ENCODE measurements around the gene CPEB4.

The CPEB4 gene

DNA sequence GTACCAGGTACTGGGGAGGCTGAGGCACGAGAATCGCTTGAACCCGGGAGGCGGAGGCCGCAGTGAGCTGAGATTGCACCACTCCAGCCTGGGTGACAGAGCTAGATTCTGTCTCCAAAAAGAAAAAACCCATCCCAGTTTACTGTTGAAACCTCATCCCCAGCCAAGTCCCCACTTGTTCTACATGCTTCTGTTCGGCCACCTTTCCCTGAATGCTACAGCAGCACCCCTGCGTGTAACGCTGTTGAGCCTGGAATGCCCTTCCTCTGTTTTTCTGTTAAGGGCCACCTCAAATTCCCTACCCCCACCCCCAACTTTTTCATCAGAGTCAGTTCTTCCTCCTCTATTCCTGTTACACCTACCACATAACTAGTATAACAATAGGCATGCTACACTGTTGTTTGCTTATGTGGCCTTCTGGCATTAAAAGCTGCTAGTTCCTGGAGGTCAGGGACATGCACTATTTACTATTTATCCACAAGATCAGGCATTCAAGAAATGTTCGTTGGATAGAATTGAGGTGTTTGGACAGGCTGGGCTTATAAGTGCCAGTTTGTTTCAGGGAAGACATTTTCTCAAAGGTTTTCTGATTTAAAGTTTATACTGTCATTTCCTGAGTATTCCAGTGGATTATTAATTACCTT, 53.7 kb downstream of the CPEB4 start:
- no peak for DNase-seq (ENCODE audit: low read depth, low spot score)

DNA sequence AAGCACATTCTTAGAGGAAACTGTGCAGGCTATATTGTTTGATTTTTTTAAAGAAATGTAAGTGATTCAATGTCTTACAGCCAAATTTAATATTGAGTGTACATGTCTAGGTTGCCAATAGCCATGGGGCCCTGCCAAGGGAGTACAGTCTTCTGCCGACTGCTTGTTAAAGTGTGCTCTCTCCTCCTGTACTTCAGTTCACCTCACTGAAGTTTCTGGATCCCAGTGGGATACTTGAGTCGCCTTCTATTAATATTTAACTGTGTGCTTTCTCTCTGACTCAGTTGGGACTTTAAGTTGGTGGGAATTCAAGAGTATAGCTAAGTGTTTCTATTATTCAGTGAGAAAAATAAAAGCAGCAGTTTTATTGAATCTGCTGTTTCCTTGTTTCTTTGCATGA, 56.4 kb downstream of the CPEB4 start:
- DNase-seq (ENCODE audit: low read depth, low spot score) = no peak

DNA sequence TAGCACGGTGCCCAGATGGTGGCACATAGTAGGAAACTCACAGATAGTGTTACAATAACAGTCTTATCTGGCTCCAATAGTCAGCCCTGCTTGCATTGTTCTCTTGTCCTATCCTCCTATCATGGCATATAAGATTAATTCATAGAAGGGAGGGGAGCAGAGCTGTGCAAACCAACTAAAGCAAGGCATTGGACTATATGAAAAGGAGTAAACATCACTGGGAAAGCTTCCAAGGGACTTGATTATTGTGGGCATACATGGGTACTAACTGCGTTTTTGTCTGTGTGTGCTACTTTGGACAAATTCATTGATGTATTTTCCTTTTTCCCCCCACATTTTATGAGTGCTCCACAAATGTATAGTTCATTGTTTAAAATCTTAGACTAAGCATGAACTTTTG, 57.0 kb downstream of the CPEB4 start:
- no peak for DNase-seq (ENCODE audit: low read depth, low spot score)

DNA sequence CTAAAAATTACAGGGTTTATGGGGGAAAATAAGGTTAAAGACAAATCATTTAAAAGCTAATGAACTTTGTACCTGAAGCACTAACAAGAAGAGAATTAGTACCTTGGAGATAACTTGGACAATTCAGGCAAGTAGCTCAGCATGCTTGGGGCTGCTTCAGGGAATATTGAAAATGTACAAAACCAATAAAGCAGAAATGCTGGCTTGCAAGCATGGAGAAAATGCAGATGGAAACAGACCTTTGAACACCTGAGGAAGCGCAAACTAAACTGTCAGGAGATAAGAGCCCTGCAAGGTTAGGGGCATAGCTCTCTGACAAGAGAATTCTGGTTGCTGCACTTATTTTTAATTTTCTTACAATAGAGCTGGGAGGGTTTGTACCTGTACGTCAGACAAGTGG, 58.2 kb downstream of the CPEB4 start:
- DNase-seq (ENCODE audit: low read depth, low spot score) = no peak

DNA sequence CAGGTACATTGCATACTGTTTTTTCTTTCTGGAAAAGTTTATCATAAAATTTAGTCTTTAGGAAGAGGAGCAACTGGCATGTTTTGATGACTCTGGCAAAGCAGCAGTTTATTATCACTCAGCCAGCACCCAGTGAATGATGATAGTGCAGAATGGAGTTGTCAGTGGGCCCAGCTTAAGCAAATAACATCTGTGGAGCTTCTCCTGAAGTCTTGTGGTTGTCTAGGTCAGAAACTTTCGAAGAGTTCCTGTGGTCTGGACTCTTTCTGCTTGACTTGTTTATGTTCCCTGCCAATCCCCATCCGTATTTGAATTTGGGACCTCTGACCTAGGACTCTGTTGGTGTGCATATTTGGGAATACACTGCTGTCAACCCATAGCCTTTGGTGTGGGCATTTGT, 62.7 kb downstream of the CPEB4 start:
- no peak for DNase-seq (ENCODE audit: low read depth, low spot score)

DNA sequence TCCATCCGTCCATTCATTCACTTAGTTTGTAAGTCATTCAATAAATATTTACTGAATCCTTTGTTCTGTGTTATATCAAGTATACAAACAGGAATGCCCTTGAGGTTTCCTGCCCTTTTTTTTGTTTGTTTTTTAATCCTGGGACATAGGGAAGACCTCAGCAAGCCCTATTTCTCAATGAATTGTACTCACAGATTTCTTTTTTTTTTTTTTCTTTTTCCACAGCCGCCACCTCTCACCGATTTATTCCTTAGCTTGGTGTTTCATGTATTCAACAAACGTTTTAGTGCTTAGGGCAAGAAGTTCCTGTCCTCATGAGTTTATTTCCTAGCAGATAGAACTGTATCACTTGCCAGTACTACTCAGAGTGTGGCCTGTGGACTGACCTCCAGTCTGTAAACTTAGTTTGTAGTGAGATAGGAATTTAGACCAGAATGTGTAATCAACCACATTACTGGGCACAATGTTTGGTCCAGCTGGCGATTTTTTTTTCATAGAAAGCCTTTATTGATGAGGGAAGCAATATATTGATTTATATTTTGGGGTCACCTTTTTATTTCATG, 65.5 kb downstream of the CPEB4 start:
- DNase-seq (ENCODE audit: low read depth, low spot score) = no peak

DNA sequence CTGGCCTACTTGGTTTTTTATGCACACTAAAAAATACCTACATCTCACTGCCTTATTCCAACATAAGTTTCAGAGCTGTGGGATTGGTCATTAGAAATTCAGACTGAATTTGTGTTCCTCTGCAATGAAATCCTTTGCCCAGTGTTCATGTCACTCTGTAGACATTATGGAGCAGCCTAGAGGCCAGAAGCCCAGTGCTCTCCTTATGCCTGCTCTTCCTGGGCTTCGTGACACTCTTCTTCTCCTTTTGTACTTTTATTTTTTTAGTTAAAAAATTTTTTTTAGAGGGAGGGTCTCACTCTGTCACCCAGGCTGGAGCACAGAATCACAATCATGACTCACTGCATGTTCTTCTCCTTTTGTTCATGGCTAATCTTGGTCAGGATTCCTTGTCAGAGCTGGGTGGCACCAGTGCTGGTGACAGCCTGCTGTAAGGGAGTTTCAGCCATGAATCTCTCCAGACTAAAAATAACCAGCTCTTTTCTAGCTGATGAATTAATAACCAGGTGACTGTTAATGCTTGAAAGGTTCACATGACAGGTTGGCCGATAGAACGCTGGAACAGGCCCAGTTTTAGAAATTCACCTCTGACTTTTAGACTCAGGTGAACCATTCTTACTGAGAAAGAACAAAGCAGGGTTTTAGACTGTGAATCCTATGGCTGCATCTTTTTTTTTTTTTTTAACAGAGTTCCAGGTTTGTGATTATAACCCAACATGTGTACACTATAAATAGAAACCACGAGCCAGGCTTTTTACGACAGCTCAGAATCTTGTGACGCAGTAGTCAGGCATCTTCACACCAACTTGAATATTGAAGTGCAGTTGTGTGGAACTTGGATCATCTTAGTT, 66.7 kb downstream of the CPEB4 start:
- no peak for DNase-seq (ENCODE audit: low read depth, low spot score)

DNA sequence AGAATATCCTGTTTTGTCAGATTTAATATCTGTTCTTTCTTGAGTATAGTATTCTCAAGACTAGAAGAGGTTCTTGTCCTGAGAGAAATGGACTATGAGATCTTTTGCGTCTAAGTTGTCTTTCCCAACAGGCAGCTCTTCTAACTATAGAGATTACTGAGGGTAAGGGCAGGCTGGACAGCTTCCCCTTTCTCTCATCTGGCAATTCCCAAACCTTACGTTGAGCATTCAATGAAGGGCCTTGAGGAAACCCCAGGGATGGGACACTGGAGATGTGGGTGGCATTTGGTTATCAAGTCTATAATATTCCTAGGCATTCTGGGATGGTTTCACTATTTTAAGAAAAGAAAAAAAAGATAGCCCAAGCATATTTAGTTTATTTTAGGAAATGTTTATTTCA, 72.8 kb downstream of the CPEB4 start:
- no peak for DNase-seq (ENCODE audit: low read depth, low spot score)

DNA sequence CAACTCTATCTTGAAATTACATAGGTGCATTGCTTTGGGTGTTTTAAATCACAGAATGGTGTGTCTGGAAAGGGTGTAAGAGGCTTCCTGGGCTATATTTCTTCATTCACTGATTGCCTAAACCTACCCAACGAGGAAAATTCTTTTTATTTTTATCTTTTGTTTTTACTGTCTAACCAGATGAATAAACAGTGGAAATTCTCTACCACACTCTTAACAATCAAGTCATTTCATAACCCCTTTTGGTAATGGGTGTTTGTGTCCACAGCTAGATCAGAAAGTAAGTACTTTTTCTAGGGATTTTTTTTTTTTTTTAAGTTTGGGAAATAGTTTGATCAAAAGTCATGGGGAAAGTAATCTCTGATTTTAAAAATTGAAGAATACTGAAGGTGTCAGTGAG, 73.3 kb downstream of the CPEB4 start:
- no peak for DNase-seq (ENCODE audit: low read depth, low spot score)

DNA sequence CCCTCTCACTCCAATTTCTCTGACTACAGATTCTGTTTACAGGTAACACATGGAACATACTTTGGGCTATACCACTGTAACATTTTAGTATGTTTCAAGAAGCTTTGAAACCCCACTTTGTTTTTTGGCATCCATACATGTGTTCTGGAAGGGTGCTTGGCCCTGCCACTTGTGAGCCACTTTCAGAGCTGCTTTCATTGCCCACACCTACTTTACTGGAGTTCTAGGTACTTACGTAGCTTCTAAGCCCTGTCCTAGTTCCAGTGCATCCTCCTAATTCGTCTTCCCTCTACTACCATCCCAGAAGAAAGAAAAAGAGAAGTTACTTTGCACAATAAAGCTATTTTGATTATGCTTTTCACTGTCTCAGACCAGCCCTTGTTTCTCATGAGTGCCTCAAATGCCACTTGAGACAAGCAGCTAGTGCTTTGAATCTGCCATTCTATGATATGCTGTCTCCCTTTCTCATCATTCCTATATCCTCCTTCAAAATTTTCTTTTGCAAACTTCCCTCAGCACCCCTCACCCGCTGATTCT, 74.4 kb downstream of the CPEB4 start:
- no peak for DNase-seq (ENCODE audit: low read depth, low spot score)

DNA sequence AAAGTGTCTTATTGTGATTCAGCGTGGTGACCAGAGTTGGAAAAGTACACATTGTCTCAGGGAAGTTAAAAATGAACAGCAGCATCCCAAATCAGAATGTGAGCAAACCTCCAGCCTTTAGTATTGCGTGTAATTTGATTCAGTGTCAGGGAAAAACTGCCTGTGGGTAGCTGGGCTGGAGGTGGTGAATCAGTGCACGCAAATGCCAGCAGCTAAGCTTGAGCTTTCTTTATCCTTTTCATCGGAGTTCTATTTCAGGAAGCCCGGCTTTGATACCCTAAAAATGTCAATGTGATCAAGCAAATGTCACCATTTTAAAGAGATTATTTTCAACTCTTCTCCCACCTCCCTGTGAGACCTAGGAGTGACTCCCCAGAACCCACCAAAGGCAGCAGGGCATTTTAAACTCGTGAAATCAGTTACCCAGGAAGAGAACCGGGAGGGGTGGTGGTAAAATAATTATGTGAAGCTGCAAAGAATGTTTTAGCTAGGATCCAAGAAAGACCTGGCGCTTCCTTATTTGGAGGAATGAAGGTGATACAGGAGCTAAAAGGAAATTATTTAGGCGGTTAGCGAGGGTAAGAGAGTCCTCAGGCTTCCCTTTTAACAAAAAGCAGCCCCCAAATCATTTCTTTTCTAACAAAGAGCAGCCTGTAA, 75.2 kb downstream of the CPEB4 start:
- no peak for DNase-seq (ENCODE audit: low read depth, low spot score)

DNA sequence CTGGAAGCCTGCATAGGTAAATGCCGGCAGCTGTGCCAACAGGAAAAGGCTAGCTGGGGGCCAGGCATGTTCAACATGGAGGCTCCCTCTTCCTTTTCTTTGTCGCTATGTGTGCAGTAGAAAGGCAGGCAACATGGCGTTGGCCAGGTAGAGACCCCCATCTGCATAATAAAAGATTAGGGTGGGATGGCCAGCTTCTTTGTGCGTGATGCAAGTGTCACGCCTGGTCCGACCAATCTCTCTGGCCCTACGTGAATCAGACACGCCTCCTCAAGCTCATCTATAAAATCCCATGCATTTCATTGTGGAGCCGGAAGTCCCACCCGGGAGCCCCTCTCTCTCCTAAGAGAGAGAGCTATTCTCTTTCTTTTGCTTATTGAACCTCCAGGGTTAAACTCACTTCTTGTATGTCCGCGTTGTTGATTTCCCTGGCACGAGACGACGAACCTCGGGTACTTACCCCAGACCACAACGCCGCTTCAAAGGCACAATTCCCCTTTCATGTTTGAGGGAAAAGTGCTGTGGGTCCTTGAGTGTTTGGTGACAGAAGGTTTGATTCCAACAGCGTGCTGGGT, 75.8 kb downstream of the CPEB4 start:
- no peak for DNase-seq (ENCODE audit: low read depth, low spot score)

DNA sequence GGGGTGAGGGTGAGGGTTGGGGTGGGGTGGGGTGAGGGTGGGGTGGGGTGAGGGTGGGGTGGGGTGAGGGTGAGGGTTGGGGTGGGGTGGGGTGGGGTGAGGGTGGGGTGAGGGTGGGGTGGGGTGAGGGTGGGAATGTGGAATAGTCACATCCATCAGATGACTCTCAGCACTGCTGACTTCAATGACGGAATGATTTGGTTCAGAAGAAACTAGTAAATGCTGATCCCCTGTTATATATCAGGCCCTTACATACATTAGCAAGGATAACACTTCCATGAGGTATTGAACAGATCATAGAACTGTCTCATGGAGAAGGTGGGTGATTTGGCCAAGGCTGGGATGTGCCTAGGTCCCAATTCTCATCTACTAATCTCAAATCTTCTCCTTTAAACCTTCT, 76.4 kb downstream of the CPEB4 start:
- DNase-seq (ENCODE audit: low read depth, low spot score) = no peak

DNA sequence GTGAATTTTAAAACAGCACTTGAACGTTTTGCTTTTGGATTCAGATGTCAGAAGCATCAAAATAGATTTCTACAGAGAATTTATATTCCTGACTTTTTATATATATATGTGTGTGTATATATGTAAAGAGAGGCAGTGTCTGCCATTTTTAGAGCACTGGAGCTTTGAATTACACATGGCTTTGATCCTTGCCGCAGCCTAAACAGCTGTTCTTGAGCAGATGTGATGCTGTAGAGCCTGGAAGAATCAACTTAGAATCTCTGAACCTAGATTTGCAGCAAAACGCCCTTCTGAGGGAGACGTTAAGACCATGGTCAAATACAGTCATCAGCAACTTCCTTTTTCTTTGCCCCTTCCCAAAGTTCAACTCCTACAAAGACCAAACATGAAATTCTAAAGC, 79.1 kb downstream of the CPEB4 start:
- DNase-seq (ENCODE audit: low read depth, low spot score) = no peak

DNA sequence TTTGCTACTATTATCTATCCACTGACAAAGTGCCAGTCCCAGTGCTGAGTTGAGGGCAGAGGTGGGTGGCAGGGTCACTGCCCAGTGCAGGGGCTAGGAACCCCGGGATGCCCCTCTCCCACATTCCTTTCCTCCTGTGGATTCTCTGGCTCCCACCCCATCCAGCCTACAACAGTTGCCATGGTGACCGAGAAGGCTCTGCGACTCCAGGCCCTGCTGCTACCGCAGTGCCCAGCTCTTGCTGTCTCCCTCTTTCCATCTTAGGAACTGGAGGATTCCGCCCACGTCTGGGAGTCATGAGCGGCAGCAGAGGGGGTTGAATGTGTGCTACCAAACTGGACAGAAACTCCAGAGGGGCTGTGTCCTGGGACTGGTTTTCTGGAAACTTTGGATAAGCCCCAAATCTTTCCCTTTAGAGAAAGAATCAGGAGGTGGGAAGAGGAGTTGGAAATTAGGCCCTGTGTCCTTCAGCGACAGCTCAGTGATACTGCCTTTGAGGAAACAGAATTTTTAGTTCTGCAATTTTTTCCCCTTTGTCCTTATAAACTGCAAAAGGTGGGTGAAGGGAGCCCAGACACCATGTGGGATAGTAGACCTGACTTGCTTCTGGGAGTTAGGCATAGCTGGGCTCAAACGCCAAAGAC, 80.1 kb downstream of the CPEB4 start:
- no peak for DNase-seq (ENCODE audit: low read depth, low spot score)

DNA sequence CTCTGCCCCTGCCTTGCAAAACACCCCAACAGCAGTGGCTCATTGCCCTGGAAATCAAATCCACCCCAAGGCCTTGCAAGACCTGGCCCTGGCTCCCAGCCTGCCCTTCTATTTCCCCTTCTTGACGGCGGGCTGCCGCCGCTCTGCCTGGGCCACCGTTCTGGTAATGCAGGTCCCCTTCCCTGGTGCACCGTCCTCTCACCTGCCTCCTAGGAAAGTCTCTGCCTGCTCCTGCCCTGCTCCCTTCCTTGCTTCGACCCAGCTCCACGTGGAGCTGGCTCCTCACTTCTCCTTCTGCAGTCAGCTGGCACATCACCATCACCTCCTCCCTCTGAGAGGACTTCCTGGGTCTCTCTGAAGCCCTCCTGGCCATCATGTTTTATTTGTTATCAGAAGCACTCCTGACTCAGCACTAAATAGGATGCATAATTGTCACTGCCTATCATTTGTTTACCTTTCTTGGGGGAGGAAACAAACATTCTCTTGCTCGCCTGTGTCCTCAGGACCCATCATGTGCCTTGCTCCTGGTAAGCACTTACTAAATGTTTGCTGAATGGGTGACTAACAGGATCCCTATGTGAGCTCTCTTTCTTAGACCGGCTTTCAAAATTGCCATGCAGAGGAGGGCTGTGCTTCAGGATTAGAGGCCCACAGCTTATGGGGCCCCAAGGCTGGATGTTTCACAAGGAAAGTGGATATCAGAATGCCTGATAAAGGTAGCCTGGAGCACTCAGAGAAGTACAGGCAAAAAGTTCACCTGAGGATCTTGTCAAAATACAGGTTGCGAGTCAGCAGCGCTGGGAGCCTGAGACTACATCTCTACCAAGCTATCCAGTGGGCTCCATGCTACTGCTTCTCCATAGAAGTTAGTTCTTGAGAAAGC, 81.3 kb downstream of the CPEB4 start:
- DNase-seq (ENCODE audit: low read depth, low spot score) = no peak

DNA sequence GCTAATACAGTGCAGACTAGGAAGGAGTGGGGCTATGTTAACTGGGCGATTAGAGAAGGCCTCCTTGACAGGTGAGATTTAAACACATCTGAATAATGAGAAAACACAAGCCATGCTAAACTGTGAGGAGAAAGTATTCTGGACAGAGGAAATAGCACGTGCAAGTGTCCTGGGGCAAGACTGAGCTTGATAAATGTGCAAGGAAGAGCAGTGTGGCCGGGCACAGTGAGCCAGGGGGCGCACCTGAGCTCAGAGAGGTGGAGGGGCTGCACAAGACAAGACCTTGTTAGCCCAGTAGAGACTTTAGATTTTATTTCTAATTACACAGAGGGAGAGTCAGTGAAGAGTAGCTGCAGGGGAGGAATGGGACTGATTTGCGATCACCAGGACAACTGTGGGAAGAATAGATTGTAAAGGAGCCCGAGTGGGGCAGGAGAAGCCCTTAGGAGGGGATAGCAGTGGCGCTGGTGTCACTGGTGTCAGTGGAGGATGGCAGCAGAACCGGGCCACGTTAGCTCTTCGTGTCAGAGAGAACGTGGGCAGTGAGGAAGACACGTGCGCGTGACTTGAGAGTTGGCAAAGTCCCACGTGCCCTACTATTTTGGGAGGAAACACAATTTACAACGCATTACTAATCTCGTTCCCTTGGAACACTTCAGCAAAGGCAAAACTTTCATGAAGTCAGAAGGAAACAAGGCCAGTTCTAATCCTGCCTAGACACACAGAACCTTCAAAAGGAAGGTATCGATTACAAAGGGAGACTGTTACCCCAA, 82.9 kb downstream of the CPEB4 start:
- no peak for DNase-seq (ENCODE audit: low read depth, low spot score)

DNA sequence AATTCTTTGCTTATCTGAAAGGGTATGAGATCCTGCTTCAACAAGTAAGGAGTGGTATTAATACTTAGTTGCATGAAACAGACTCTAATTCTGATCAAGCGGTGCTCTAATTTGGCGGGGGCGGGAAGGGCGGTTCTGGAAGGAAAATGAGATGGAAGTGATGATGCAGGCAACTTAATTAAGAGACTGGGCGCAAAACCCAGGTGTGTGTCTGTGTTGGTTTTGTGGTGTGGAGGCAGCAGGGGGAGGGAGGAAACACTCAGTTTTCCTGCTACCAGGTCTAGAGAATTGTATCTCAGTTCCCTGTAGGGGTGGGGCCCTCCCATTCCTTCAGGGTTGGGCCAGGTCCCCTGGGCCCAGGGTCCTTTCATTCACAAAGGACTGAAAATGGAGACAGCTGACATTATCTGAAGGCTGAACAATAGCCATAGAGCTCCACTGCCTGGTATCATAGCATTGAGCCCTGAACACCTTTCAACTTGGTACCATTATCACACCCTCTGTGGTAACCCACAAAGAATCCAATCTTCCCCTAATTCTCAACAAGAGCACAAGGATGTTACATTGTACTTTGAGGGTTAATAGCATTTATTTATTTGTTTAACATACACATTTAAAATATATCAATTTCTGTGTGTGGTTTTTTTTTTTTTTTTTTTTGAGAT, 83.7 kb downstream of the CPEB4 start:
- no peak for DNase-seq (ENCODE audit: low read depth, low spot score)

DNA sequence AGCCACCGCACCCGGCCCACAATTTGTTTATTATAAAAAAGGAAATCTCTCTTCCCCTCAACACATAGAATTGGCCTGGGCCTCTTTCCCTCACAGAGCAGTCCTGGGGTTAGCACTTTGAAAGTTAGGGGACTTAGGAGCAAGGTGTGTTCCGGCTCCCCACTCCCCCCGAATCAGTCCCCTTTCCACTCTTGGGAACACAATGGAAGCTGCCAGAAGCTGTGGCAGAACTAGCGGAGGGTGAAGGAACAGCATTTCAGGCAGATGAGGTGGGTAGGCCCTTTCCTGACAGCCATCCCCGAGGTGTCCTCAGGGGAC, 84.4 kb downstream of the CPEB4 start:
- no peak for DNase-seq (ENCODE audit: low read depth, low spot score)

Data from activated CD4-positive, CD25-positive, alpha-beta regulatory T cell treated with anti-CD3 and anti-CD28 coated beads, Interleukin-2, amount 50 U/mL, for 16 hours (primary cell).